ENCODE measurements around the gene GCN1. TPM values are rescaled to one million over a fixed set of nuclear protein-coding genes. Genes with fewer than 3 reads are reported as not detected.

The GCN1 gene
- total and polyA plus RNA-seq, 2 of the 8 experiments (the other 6 are each of a cell fraction or from before 2014, with no cell fraction given) = 61.4 to 133 TPM

GRCh38 chr12:120090206-120090605 is 104.3 kb downstream of the GCN1 start:
- Histone ChIP-seq H3K27ac (ENCODE audit: low read depth, low read length) (no peak overlapping the region), H3K23me2 (ENCODE audit: low read depth, low read length) (peaks cover 4% of the 10 kb centered on the region; the same call in 1 of the 2 replicates), H2AK5ac (ENCODE audit: low read depth, low read length) (no peak overlapping the region), H3K4me1 (replicated peaks in 1 of 4; ENCODE audit: control insufficient read depth in 3 of 4, insufficient read depth in 4 of 4, low read length in 3 of 4) (peaks cover 14 to 46% (median 35%) of the 10 kb centered on the region in 4 experiments), H2BK20ac (ENCODE audit: low read length) (no peak overlapping the region), H3K4ac (replicated peaks; ENCODE audit: insufficient read length, low read depth, low read length) (no peak overlapping the region), H3K4me3 (ENCODE audit: extremely low read depth in 1 of 4, insufficient read depth in 2 of 4, low read depth in 3 of 4, low read length in 4 of 4) (no peak overlapping the region), H4K5ac (ENCODE audit: insufficient read length, low read depth, low read length) (no peak overlapping the region), H3K4me2 (ENCODE audit: insufficient read depth in 1 of 2, low read depth in 2 of 2, low read length in 2 of 2) (no peak overlapping the region), H3K9me3 (ENCODE audit: insufficient read depth in 2 of 2, low read depth in 1 of 2, low read length in 1 of 2) (no peaks in the 10 kb centered on the region), H2BK120ac (replicated peaks; ENCODE audit: low read depth, low read length) (no peak overlapping the region), H4K91ac (replicated peaks; ENCODE audit: insufficient read length, low read length) (no peak overlapping the region), H2BK15ac (ENCODE audit: low read length) (0 out of 2 replicates have a peak overlapping the region, but pooled peaks have one; percentile 65), H2BK5ac (ENCODE audit: low read depth, low read length) (no peak overlapping the region), H3K79me2 (ENCODE audit: control insufficient read depth in 1 of 2, insufficient read depth in 2 of 2, low read length in 2 of 2) (no peaks in the 10 kb centered on the region), H3K79me1 (ENCODE audit: low read depth, low read length) (no peaks in the 10 kb centered on the region), H4K8ac (ENCODE audit: extremely low read depth, insufficient read depth, low read length) (no peak overlapping the region), H2AFZ (ENCODE audit: low read length) (no peak overlapping the region), H2BK12ac (ENCODE audit: low read depth, low read length) (0 out of 2 replicates have a peak overlapping the region, but pooled peaks have one; percentile 60), H3K18ac (ENCODE audit: extremely low read depth, low read length) (no peak overlapping the region), H3K27me3 (replicated peaks in 1 of 4; ENCODE audit: control insufficient read depth in 3 of 4, extremely low read depth in 1 of 4, insufficient read depth in 3 of 4, low read length in 3 of 4) (no peaks in the 10 kb centered on the region), H4K20me1 (replicated peaks in 1 of 2; ENCODE audit: control insufficient read depth in 1 of 2, insufficient read depth in 2 of 2, low read length in 2 of 2) (peaks cover 0 to 4% of the 10 kb centered on the region in 2 experiments), H3K56ac (replicated peaks; ENCODE audit: insufficient read length, low read depth, low read length) (no peak overlapping the region), H3K14ac (ENCODE audit: insufficient read length) (no peak overlapping the region), H3K9ac (replicated peaks in 1 of 4; ENCODE audit: extremely low read depth in 1 of 4, low read depth in 3 of 4, low read length in 3 of 4) (no peak overlapping the region; a peak in 1 of 7 replicates), H3K23ac (ENCODE audit: insufficient read length) (no peak overlapping the region), H3K36me3 (ENCODE audit: control insufficient read depth in 2 of 4, insufficient read depth in 4 of 4, low read length in 3 of 4) (no peaks in the 10 kb centered on the region; a peak in 1 of 8 replicates)
- DNase-seq (ENCODE audit: low read depth in 1 of 2, low spot score in 2 of 2) (no peak), FAIRE-seq (no peak)
- WGBS, 2 experiments (ENCODE audit: extremely low coverage in 1 of 2, insufficient coverage in 1 of 2, insufficient read length in 1 of 2, insufficient replicate concordance in 2 of 2, low coverage in 1 of 2, low lambda C conversion rate in 2 of 2, missing lambda C conversion rate in 1 of 2) = 92% methylated on average over 3 of the region's 3 CpGs; no CpG with 5 or more reads in 1 of the 2 experiments
- TF ChIP-seq TBP (IDR thresholded peaks at IDR 0.05; ENCODE audit: low read depth, low read length) = no peak
- TF ChIP-seq CBX8 (IDR thresholded peaks at IDR 0.05; ENCODE audit: borderline replicate concordance, low read depth, low read length) = no peak
- TF ChIP-seq POLR2A (IDR thresholded peaks at IDR 0.05; ENCODE audit: control extremely low read depth in 1 of 2, low read depth in 2 of 2, low read length in 2 of 2) = no peak
- no peak for TF ChIP-seq SUZ12 (IDR thresholded peaks at IDR 0.05; ENCODE audit: low read length)
- no peak for TF ChIP-seq BCL11A (IDR thresholded peaks at IDR 0.05; ENCODE audit: low read depth in 2 of 2, low read length in 2 of 2)
- TF ChIP-seq SP4 (IDR thresholded peaks at IDR 0.05; ENCODE audit: low read length) = no peak
- ChIA-PET POLR2A (ENCODE audit: partially characterized antibody) (interaction anchor here (0.6 to 11.7 kb wide), 6 partner anchors 11 to 112 kb away, joined by 3 to 96 read pairs (median 8); partner anchors contain the start of genes BICDL1, RAB35 and RPLP0), CTCF (ENCODE audit: partially characterized antibody) (interaction anchor here (0.5 to 2.1 kb wide), 4 partner anchors 9 to 135 kb away, joined by 3 to 4 read pairs (median 4); partner anchors contain the start of gene RAB35)

All from H1 (cell line).